Subcutaneous abdominal adipose tissue (tissue), 5 donors: Measurements from ENCODE around the gene HOXA10.

ENCODE experiments used
- H3K27ac ChIP-seq: one replicate; pipeline ENCODE4 v1.7.0; 2013; ENCODE audit warnings: low read depth, mild to moderate bottlenecking, inconsistent platforms, low read length, moderate library complexity
- H3K27me3 ChIP-seq, 5 donors: one replicate each; pipeline ENCODE4 v1.7.0; 2013; ENCODE audit warnings: low read length in 5 of 5, inconsistent platforms in 1 of 5; ENCODE audit not compliant: control insufficient read depth in 5 of 5, insufficient read depth in 4 of 5
- H3K36me3 ChIP-seq, 5 donors: one replicate each; pipeline ENCODE4 v1.7.0; 2013; ENCODE audit warnings: low read length in 5 of 5; ENCODE audit not compliant: control insufficient read depth in 5 of 5, insufficient read depth in 5 of 5
- H3K4me1 ChIP-seq, 5 donors: one replicate each; pipeline ENCODE4 v1.7.0; 2013; ENCODE audit warnings: low read length in 5 of 5, mild to moderate bottlenecking in 3 of 5, moderate library complexity in 1 of 5; ENCODE audit not compliant: control insufficient read depth in 5 of 5, insufficient read depth in 5 of 5
- H3K4me3 ChIP-seq, 5 donors: one replicate each; pipeline ENCODE4 v1.7.0; 2013; ENCODE audit warnings: low read length in 5 of 5, low read depth in 1 of 5
- H3K9ac ChIP-seq, 5 donors: one replicate each; pipeline ENCODE4 v1.7.0; 2013; ENCODE audit warnings: low read length in 5 of 5, mild to moderate bottlenecking in 4 of 5, moderate library complexity in 3 of 5
- H3K9me3 ChIP-seq, 5 donors: one replicate each; pipeline ENCODE4 v1.7.0; 2013; ENCODE audit warnings: low read length in 5 of 5; ENCODE audit not compliant: control insufficient read depth in 5 of 5
- donor health status: healthy.
- donor health status: healthy.
- donor health status: healthy.
- donor health status: healthy.
- donor health status: healthy.

Gene HOXA10

GRCh38 chr7:27140126-27140857 lies 33.8 kb downstream of the HOXA10 start:
- Histone ChIP-seq H3K4me1 (peaks cover 4 to 91% (median 88%) of the 10 kb centered on the region in 5 donors), H3K4me3 (peak overlapping the region in 4 of 5 donors; percentile 4 to 43 (median 12)), H3K36me3 (peaks cover 9 to 19% (median 12%) of the 10 kb centered on the region in 5 donors), H3K27ac (peak overlapping the region; percentile 95), H3K9ac (peak overlapping the region in 3 of 5 donors; percentile 28 to 66 (median 56)), H3K9me3 (no peaks in the 10 kb centered on the region), H3K27me3 (no peaks in the 10 kb centered on the region)

- no peaks in the 10 kb centered on the region for H3K9me3 ChIP-seq
- H3K27me3 ChIP-seq: no peaks in the 10 kb centered on the region
- H3K36me3 ChIP-seq: peaks cover 4 to 13% (median 9%) of the 10 kb centered on the region in 5 donors
- peaks cover 4 to 91% (median 89%) of the 10 kb centered on the region in 5 donors for H3K4me1 ChIP-seq
- H3K27ac ChIP-seq: peak overlapping the region; percentile 95
- H3K4me3 ChIP-seq: peak overlapping the region in 4 of 5 donors; percentile 4 to 43 (median 10)
- H3K9ac ChIP-seq: peak overlapping the region in 3 of 5 donors; percentile 28 to 66 (median 64)
Measured at GRCh38 chr7:27139334-27140125, 34.6 kb downstream of the HOXA10 start.

GRCh38 chr7:27138985-27139333 lies 35.2 kb downstream of the HOXA10 start:
- Histone ChIP-seq H3K4me3 (no peak overlapping the region), H3K9ac (peak overlapping the region in 3 of 5 donors; percentile 10 to 66 (median 64)), H3K36me3 (peaks cover 0 to 9% (median 4%) of the 10 kb centered on the region in 5 donors), H3K9me3 (no peaks in the 10 kb centered on the region), H3K27me3 (no peaks in the 10 kb centered on the region), H3K4me1 (peaks cover 6 to 91% (median 89%) of the 10 kb centered on the region in 5 donors), H3K27ac (peak overlapping the region; percentile 95)

- Histone ChIP-seq H3K4me1 (peaks cover 6 to 93% (median 90%) of the 10 kb centered on the region in 5 donors), H3K9ac (peak overlapping the region in 2 of 5 donors; percentile 10 to 66), H3K4me3 (no peak overlapping the region), H3K36me3 (peaks cover 0 to 9% (median 4%) of the 10 kb centered on the region in 5 donors), H3K27ac (peak overlapping the region; percentile 95), H3K9me3 (no peaks in the 10 kb centered on the region), H3K27me3 (no peaks in the 10 kb centered on the region)
Measured at GRCh38 chr7:27138472-27138871, 35.6 kb downstream of the HOXA10 start.

GRCh38 chr7:27137640-27138315 lies 36.3 kb downstream of the HOXA10 start:
- Histone ChIP-seq H3K36me3 (peaks cover 0 to 9% (median 4%) of the 10 kb centered on the region in 5 donors), H3K4me1 (peaks cover 6 to 97% (median 88%) of the 10 kb centered on the region in 5 donors), H3K4me3 (no peak overlapping the region), H3K27me3 (no peaks in the 10 kb centered on the region), H3K27ac (peak overlapping the region; percentile 95), H3K9ac (peak overlapping the region in 3 of 5 donors; percentile 25 to 58 (median 56)), H3K9me3 (no peaks in the 10 kb centered on the region)

GRCh38 chr7:27134392-27134791 lies 39.7 kb downstream of the HOXA10 start:
- Histone ChIP-seq H3K4me3 (no peak overlapping the region), H3K27me3 (no peaks in the 10 kb centered on the region), H3K36me3 (peaks cover 0 to 5% (median 0%) of the 10 kb centered on the region in 5 donors), H3K4me1 (peaks cover 4 to 86% (median 74%) of the 10 kb centered on the region in 5 donors), H3K9ac (peak overlapping the region in 1 of 5 donors; percentile 54), H3K9me3 (no peaks in the 10 kb centered on the region), H3K27ac (peak overlapping the region; percentile 95)

GRCh38 chr7:27133409-27134231 lies 40.5 kb downstream of the HOXA10 start:
- Histone ChIP-seq H3K9me3 (no peaks in the 10 kb centered on the region), H3K4me3 (peak overlapping the region in 1 of 5 donors; percentile 25), H3K36me3 (peaks cover 0 to 5% (median 3%) of the 10 kb centered on the region in 5 donors), H3K27me3 (no peaks in the 10 kb centered on the region), H3K4me1 (peaks cover 4 to 86% (median 74%) of the 10 kb centered on the region in 5 donors), H3K9ac (peak overlapping the region in 1 of 5 donors; percentile 54), H3K27ac (peak overlapping the region; percentile 95)

GRCh38 chr7:27132978-27133377 lies 41.1 kb downstream of the HOXA10 start:
- H3K9me3 ChIP-seq: no peaks in the 10 kb centered on the region
- no peak overlapping the region for H3K9ac ChIP-seq
- H3K27me3 ChIP-seq: no peaks in the 10 kb centered on the region
- peak overlapping the region; percentile 95 for H3K27ac ChIP-seq
- H3K4me1 ChIP-seq: peaks cover 5 to 86% (median 74%) of the 10 kb centered on the region in 5 donors
- H3K4me3 ChIP-seq: no peak overlapping the region
- peaks cover 0 to 5% (median 3%) of the 10 kb centered on the region in 5 donors for H3K36me3 ChIP-seq

GRCh38 chr7:27132214-27132613 lies 41.9 kb downstream of the HOXA10 start:
- Histone ChIP-seq H3K4me1 (peaks cover 8 to 86% (median 76%) of the 10 kb centered on the region in 5 donors), H3K27me3 (no peaks in the 10 kb centered on the region), H3K9me3 (no peaks in the 10 kb centered on the region), H3K9ac (no peak overlapping the region), H3K27ac (peak overlapping the region; percentile 59), H3K36me3 (peaks cover 0 to 5% (median 3%) of the 10 kb centered on the region in 5 donors), H3K4me3 (no peak overlapping the region)
